SU-DHL-6 (cell line): ENCODE data around the gene SLC35C1.

Source experiments
- EZH2phosphoT487 ChIP-seq: fragments of 200-600 bp; sonication (generic), shearing (Covaris generic); conservative IDR thresholded peaks from 2 replicates; pipeline ENCODE4 v1.6.1; 2018; ENCODE audit warnings: mild to moderate bottlenecking, antibody characterized with exemption, low read length, moderate library complexity, mixed read lengths
- TF ChIP-seq, protein P1 (sequence below): fragments of 200-600 bp; sonication (generic); IDR thresholded peaks from one replicate; pipeline ENCODE4 v1.5.1; 2017; ENCODE audit warnings: antibody characterized with exemption, mild to moderate bottlenecking, low read length, moderate library complexity; ENCODE audit not compliant: insufficient read depth, poor library complexity, severe bottlenecking

GRCh38 chr11:45860764-45861510, 56.0 kb downstream of the SLC35C1 start:
- TF ChIP-seq, protein P1, sequence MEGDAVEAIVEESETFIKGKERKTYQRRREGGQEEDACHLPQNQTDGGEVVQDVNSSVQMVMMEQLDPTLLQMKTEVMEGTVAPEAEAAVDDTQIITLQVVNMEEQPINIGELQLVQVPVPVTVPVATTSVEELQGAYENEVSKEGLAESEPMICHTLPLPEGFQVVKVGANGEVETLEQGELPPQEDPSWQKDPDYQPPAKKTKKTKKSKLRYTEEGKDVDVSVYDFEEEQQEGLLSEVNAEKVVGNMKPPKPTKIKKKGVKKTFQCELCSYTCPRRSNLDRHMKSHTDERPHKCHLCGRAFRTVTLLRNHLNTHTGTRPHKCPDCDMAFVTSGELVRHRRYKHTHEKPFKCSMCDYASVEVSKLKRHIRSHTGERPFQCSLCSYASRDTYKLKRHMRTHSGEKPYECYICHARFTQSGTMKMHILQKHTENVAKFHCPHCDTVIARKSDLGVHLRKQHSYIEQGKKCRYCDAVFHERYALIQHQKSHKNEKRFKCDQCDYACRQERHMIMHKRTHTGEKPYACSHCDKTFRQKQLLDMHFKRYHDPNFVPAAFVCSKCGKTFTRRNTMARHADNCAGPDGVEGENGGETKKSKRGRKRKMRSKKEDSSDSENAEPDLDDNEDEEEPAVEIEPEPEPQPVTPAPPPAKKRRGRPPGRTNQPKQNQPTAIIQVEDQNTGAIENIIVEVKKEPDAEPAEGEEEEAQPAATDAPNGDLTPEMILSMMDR, result no peak
- no peak for TF ChIP-seq EZH2phosphoT487
